HCT116 (cell line): ENCODE measurements around the gene NR4A1.

Source experiments
- CTCF ChIP-seq, 3 experiments: fragments of 200-600 bp in 1 of 3; sonication (generic) in 1 of 3; IDR thresholded peaks in 2 of 3; conservative IDR thresholded peaks in 1 of 3; 2 replicates each; pipeline ENCODE4 v1.5.1; 2012 to 2017; ENCODE audit warnings: low read depth in 2 of 3, low read length in 2 of 3, antibody characterized with exemption in 1 of 3, borderline replicate concordance in 1 of 3, control low read depth in 1 of 3, mild to moderate bottlenecking in 1 of 3, mixed read lengths in 1 of 3, mixed run types in 1 of 3, moderate library complexity in 1 of 3; ENCODE audit not compliant: insufficient read depth in 1 of 3
- EGR1 ChIP-seq: IDR thresholded peaks from 2 replicates; pipeline ENCODE4 v1.6.1; 2012; ENCODE audit warnings: low read depth
- EZH2 ChIP-seq: fragments of 200-600 bp; sonication (generic); IDR thresholded peaks from 2 replicates; pipeline ENCODE4 v1.6.1; 2017; ENCODE audit warnings: antibody characterized with exemption, mixed run types
- EZH2phosphoT487 ChIP-seq: fragments of 200-600 bp; IDR thresholded peaks from 2 replicates; pipeline ENCODE4 v1.6.1; 2018; ENCODE audit warnings: antibody characterized with exemption, borderline replicate concordance
- JUND ChIP-seq: IDR thresholded peaks from 2 replicates; pipeline ENCODE4 v1.6.1; 2012
- POLR2A ChIP-seq: IDR thresholded peaks from 2 replicates; pipeline ENCODE4 v1.7.0; 2011; ENCODE audit warnings: borderline replicate concordance; ENCODE audit not compliant: insufficient read depth, insufficient read length; ENCODE audit errors: extremely low read depth
- REST ChIP-seq: IDR thresholded peaks from 2 replicates; pipeline ENCODE4 v1.6.1; 2012; ENCODE audit warnings: low read depth
- YY1 ChIP-seq: IDR thresholded peaks from 2 replicates; pipeline ENCODE4 v1.6.1; 2011; ENCODE audit warnings: low read length, low read depth, moderate library complexity, mild to moderate bottlenecking; ENCODE audit not compliant: insufficient replicate concordance; ENCODE audit errors: extremely low read depth
- ZBTB33 ChIP-seq: IDR thresholded peaks from 2 replicates; pipeline ENCODE4 v1.6.1; 2011; ENCODE audit warnings: mild to moderate bottlenecking, low read length, moderate library complexity; ENCODE audit not compliant: insufficient replicate concordance; ENCODE audit errors: extremely low read depth

GRCh38 chr12:52053536-52054209, 2.4 kb downstream of the NR4A1 start:
- TF ChIP-seq EGR1 (no peak), CTCF (IDR thresholded peaks at IDR 0.05 in 2 of 3, conservative IDR thresholded peaks at IDR 0.05 in 1 of 3; ENCODE audit: borderline replicate concordance in 1 of 3, insufficient read depth in 1 of 3, low read depth in 2 of 3, low read length in 2 of 3) (no peak), EZH2phosphoT487 (no peak), JUND (no peak), POLR2A (no peak), EZH2 (no peak), ZBTB33 (no peak), REST (no peak), YY1 (no peak)
